Fibroblast of skin of scalp (primary cell): ENCODE data around the gene ALS2.
A peak's percentile ranks its signal among the peaks of the same experiment; 100 is the strongest.
"Not testable (repeated sequence)": the region's sequence is repeated elsewhere in the genome, so short reads cannot be mapped to it uniquely, and the experiment has no call there.

Experiments used
- DNase-seq: peaks from one replicate; pipeline ENCODE4 v3.0.0-alpha.2; 2013

The ALS2 gene

GRCh38 chr2:201793631-201794030 lies 12.9 kb upstream of the ALS2 start:
- DNase-seq, result peak; percentile 38

- no peak for DNase-seq
Observed at GRCh38 chr2:201790989-201791388, 10.3 kb upstream of the ALS2 start.

GRCh38 chr2:201790291-201790690 lies 9.6 kb upstream of the ALS2 start:
- no peak for DNase-seq

DNA sequence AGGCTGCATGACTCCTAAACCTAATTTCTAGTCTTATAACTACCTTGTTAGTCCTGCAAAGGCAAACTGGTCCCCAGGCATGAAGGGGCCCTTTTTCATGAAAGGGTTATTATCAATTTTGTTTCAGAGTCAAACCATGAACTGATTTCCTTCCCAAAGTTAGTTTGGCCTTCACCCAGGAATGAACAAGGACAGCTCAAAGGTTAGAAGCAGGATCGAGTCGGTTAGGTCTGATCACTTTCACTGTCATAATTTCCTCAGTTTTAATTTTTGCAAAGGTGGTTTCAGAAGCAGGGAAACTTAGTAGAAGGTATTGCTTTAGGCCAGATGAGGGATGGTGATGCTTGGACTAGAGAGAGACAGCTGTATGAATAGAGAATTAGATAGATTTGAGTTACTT lies 8.7 kb upstream of the ALS2 start:
- no peak for DNase-seq

GRCh38 chr2:201788371-201788770 lies 7.6 kb upstream of the ALS2 start:
- no peak for DNase-seq

DNA sequence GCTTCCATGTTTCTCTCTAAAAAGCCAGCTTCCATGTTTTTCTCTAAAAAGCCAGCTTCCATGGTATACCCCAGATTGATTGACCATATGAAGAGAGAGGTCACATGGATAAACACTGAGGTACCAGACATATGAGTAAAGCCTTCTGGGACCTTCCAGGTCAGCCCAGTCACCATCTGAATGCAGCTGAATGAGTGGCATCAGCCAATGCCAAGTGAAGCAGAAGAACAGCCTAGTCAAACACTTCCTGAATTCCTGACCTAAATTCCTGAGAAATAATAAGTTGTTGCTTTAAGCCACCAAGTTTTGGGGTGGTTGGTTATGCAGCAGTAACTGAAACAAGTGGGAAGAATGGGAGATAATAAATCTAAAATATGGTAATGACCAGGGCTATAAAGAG lies 5.7 kb upstream of the ALS2 start:
- DNase-seq, result peak; percentile 47

DNA sequence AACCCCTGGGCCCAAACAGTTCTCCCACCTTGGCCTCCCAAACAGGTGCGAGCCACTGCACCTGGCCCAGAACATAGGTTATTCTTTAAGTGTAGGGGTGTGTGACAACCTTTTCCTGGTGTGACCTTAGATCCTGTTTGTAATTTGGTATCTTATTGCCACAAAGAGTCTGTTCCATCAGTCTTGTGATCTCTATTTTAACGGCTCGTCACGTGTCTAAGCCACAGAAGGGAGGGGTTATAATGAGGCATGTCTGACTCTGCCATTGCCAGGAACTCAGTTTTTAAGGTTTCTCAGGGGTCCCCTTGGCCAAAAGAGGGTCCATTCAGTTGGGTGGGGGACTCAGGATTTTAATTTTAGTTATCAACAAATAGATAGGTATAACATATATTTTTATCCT lies 4.4 kb upstream of the ALS2 start:
- DNase-seq, result no peak

- DNase-seq, result no peak
Observed at GRCh38 chr2:201784563-201784962, 3.8 kb upstream of the ALS2 start.

DNA sequence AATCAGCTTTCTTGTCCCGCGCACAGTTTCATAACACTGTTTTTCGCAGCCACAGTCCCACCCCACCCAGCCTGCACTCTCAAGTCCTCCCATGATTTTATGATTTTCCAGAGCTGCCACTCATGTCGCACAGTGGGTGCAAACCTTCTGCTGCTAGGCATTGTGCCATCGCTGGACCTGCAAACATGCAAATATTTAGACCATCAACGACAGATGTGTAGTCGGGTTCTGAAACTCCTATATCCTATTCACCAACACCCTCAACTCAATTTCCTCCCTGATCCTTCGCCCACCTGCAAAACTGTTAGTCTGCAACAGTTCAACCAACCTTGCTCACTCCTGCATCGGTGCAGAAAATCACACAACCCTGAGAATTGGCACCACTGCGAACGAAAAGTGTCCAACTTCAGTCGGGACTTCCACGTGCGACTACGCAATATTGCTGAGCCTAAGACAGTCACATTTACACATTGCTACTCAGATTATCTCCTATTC lies 871 bp upstream of the ALS2 start:
- no peak for DNase-seq

- DNase-seq, result no peak
Observed at GRCh38 chr2:201779901-201780673, 646 bp downstream of the ALS2 start.

DNA sequence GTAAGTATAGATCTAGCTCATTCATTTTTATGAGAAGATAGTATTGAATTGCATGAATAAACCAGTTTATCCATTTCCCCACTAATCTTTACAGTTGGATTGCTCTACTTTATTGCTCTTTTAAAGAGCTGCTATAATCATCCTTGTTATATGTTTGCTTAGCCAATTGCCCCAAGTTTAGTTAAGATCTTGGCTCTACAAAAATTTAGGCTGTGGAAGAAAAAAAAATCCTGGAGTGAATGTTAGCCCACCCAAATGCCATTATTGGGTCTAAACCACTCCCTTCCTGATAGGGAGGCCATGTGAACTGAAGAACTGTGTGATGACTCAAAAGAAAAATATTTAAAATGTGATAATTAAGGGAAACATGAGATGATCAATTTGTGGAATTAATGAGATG lies 2.9 kb downstream of the ALS2 start:
- no peak for DNase-seq

GRCh38 chr2:201777043-201777442 lies 3.7 kb downstream of the ALS2 start:
- DNase-seq, result peak; percentile 70

DNA sequence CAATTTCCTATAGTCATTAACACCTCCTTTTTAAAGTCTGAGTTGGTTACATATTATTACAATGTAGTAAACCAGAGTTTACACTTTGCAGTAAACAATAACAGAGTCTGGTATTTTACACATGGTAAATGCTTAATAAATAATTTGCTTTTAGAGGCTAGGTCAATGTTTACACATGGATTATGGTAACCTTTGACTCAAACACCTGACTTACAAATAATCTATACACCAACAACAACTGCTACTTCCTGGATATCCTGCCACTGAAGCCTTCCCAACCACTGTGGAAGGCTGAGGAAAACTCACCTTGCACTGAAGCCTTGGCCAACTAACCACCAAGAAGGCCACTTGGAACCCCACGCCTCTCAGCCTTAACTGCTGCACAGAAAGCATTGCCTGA lies 5.4 kb downstream of the ALS2 start:
- DNase-seq, result no peak

DNA sequence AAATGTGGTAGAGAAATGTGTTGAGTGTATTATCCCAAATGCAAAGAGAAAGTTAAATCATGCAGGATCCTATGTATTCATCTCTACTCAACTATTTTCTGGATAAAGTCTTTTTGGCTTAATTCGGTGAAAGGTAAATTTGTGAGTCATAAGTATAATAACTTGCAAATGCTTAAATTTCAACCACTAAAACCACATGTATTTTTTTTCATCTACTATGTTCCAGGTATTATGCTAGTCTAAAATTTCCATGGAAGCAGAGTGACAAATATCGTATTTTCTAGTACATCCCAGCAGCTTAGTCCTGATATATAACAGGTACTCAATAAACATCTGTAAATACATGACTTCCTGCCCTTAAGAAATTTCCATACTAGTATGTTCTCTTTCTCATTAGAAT lies 6.2 kb downstream of the ALS2 start:
- no peak for DNase-seq

DNA sequence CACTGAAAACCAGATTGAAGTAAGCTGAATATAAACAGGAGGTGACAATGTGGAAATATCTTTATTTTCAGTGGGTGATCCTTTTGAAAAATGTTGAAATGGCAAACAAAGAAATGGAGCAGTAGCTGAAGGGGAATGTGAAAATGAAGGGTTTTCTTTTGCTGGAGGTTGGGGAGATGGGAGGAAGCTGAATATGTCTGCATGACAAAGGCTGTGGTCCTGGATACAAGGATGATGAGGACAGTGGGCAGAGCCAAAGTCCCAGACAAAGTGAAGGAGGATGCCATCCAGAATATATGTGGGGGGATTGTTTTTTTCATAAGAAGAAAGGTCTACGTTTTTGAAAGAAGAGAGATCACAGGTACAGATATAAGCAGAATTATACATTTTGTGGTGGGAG lies 6.7 kb downstream of the ALS2 start:
- DNase-seq, result no peak

- DNase-seq, result no peak
Observed at GRCh38 chr2:201769666-201770373, 10.9 kb downstream of the ALS2 start.

GRCh38 chr2:201768918-201769317 lies 11.8 kb downstream of the ALS2 start:
- peak; percentile 71 for DNase-seq

DNA sequence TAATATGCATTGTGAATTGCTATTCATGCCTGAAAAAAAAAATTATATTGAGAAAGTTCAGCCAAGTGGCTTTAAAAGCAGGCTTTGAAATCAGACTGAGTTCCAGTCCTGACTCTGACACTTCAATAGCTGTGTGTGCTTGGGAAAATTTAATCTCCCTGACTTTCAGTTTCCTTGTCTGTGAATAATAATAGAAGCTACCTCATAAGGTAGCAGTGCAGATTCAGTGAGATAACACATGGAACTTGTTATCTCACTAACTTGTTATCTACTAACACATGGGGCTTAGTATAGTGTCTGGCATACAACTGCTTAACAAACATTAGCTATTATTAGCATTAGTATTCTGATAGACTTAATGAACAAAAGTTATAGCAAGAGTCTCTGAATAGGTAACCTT lies 14.9 kb downstream of the ALS2 start:
- no peak for DNase-seq

GRCh38 chr2:201764469-201764868 lies 16.3 kb downstream of the ALS2 start:
- DNase-seq, result not testable (repeated sequence)

- no peak for DNase-seq
Observed at GRCh38 chr2:201761101-201761500, 19.6 kb downstream of the ALS2 start.

- no peak for DNase-seq
Observed at GRCh38 chr2:201759567-201759966, 21.2 kb downstream of the ALS2 start.

- DNase-seq, result no peak
Observed at GRCh38 chr2:201758873-201759272, 21.9 kb downstream of the ALS2 start.

GRCh38 chr2:201758234-201758633 lies 22.5 kb downstream of the ALS2 start:
- DNase-seq, result no peak
